ENCODE results near the gene RAB43.
A peak's percentile ranks its signal among the peaks of the same experiment; 100 is the strongest.

Gene RAB43

DNA sequence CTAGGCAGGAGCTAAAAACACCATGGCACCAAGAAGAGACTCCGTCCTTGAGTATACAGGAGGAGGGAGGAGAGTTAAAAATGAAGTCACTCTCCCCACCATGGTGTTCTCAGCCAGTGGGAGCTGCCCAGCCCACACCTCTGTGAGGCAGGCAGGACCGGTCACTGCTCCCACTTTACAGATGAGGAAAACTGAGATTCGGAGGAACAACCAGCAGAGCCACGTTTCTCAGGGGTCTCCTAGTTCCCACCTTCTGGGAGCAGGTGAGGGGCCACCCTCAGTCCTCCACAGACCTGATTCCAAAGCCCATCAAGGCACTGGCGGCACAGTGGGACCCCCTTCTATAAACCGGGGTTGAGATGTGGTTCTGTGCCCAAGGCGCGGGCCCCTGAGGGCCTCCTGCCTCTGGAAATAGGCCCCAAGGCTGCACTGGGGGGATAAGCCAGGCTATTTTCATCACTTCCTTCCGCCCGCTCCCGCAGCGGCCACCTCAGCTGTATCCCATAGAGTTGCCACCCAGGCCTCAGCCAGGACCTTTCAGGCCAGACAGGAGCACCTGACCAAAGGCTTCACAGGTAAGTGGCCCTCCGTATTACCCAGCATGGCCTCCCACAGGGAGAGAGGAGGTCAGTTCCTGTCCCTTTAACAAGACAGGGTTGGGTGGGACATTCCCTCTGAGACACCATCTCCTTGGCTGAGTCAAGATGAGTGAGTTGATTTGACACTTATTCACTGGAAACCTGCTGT lies 61.2 kb downstream of the RAB43 start, which contains the start of gene GP9:
Gene GP9 (plus strand): TSS at position 504 of the 747 bp plus-strand sequence. CDS start 961 bp downstream, outside the sequence.
- DNase-seq = no peak

DNA sequence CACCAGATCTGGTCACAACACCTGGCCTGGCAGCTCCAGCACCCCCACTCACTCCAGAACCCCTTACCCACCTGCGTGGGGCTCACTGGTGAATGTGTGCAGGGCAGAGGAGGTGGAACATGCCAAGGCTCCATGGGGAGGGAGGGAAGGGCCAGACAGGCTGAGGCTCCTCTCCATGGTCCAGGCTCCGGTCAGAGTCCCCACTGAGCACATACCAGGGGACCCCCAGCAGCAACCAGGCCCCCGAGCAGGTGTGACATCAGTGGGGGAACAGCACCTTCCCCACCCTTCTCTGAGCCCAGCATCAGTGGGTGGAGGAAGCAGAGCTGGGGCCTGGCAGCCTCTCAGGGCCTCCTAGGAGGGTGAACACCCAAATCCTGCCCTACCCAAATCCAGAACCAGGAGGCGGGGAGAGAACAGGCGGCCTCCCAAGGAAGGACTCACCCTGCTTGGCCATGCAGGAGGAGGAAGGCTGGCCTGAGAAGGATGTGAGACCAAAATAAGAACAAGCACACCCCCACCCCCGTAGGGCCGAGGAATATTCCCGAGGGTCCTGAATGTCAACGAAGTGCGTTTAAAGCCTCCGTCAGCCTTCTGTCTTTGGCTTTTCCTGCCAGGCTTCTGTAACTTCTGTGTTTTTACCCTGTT lies 62.2 kb downstream of the RAB43 start:
- no peak for DNase-seq

GRCh38 chr3:129058441-129059200 lies 63.0 kb downstream of the RAB43 start:
- DNase-seq = peak in 1 of 2 experiments; percentile 23

DNA sequence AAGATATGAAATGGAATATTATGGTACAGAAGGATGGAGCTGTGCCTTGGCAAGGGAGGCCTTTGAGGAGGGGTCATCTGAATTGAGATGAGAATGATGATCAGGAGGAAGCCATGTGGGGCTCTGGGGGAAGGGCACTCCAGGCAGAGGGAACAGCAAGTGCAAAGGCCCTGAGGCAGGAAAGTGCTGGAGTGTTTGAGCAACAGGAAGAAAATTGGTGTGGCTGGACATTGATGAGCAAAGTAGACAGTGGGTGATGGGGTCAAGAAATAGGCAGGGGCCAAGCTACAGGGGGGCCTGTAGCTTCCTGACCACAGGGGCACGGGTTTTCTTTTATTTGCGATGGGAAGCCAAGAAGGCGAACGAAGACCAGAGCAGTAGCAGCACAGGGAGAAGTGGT lies 64.4 kb downstream of the RAB43 start:
- DNase-seq = no peak

DNA sequence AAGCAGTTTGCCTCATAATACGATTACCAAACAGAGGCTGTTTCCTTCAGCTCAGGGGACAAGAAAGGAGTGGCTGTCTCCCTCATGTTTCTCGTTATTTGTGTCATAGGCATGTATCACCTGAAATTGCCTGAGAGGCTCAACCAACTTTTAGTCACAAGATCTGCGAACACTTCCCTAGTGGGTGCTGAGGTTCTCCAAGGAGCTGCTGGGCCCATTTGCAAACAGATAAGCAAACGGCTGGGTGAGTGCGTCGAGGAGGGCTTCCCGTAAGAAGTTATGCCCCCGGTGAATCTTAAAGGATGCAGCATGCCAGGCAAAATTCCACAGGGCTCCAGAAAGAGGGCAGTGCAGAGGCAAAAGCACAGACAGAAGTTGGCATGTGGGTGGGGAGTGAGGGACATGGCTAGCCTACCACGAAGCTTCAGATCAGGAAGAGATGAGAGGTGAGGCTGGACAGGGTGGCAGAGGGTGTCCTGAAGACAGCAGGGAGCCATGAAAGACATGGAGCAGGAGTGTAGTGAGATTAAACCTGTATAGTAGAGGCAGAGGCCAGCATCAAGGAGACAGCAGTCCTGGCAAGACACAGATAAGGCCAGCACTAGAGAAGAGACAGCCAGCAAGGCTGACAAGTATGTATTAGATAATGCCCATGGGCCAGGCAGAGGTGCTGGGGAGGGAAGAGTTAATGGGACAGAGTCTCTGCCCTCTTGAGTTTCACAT lies 65.0 kb downstream of the RAB43 start:
- DNase-seq = peak in 1 of 2 experiments; percentile 19

- no peak for DNase-seq
Observed at GRCh38 chr3:129054605-129055104, 66.9 kb downstream of the RAB43 start.

GRCh38 chr3:129052675-129053074 lies 68.9 kb downstream of the RAB43 start:
- no peak for DNase-seq

DNA sequence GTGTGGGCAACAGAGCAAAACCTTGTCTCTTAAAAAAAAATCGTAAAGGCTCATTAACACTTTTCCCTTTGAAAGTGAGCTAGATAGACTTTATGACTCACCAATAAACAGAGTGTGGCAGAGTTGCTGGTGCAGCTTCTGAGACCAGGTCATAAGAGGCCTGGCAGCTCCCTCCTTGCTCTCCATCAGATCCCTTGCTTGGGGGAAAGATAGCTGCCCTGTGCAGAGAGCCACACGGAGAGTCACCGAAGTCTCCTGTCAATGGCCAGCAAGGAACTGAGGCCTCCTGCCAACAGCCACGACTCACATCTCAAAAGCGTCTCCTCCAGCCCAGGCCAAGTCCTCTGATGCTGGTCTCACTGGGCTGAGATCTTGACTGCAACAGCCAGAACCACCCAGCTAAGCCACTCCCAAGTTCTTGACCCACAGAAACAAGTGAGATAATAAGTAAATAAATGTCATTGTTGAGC lies 69.7 kb downstream of the RAB43 start:
- no peak for DNase-seq

GRCh38 chr3:129050556-129051295 lies 70.9 kb downstream of the RAB43 start:
- DNase-seq = no peak

GRCh38 chr3:129047553-129047839 lies 74.1 kb downstream of the RAB43 start:
- no peak for DNase-seq

- DNase-seq = no peak
Observed at GRCh38 chr3:129046732-129047552, 74.7 kb downstream of the RAB43 start.

- DNase-seq = no peak
Observed at GRCh38 chr3:129046037-129046731, 75.4 kb downstream of the RAB43 start.

DNA sequence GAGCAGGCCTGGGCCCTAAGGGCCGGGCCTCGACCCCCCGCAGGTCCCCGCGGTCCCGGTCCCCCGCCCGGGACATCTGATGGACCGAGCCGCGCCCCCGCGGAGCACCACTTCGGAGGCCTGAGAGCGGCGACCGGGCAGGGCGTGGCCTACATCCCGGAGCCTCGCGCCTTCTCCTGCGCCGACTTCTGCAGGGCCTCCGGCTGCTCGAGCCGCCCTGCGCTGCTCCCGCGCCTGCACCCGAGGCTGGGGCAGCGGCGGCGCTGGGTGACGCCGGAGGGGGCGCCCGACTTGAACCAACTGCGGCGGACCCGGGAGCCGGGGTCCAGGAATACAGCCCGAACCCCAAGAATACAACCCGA lies 75.9 kb downstream of the RAB43 start:
- DNase-seq = no peak

- no peak for DNase-seq
Observed at GRCh38 chr3:129040579-129041300, 80.9 kb downstream of the RAB43 start.

GRCh38 chr3:129040039-129040336 lies 81.6 kb downstream of the RAB43 start:
- no peak for DNase-seq

- DNase-seq = peak; percentile 73 to 96
Observed at GRCh38 chr3:129039271-129040038, 82.1 kb downstream of the RAB43 start.

- no peak for DNase-seq
Observed at GRCh38 chr3:129038121-129038855, 83.3 kb downstream of the RAB43 start.
